OCI-LY3 (cell line): ENCODE results near the gene FREM1.

Experiments
- H2AFZ ChIP-seq: fragments of 200-600, 300-600 bp; shearing (Covaris generic); 2 replicates; pipeline ENCODE4 v1.6.0; 2014; ENCODE audit warnings: antibody characterized with exemption, low read depth, low read length
- H3K27ac ChIP-seq: fragments of 200-600, 300-600 bp; sonication (generic); 2 replicates; pipeline ENCODE4 v1.5.1; 2014; ENCODE audit warnings: mild to moderate bottlenecking, low read length, moderate library complexity, mixed read lengths
- H3K27me3 ChIP-seq: fragments of 200-600, 300-600 bp; sonication (generic); 2 replicates; pipeline ENCODE4 v1.6.1; 2014; ENCODE audit warnings: low read depth, low read length, mixed read lengths
- H3K36me3 ChIP-seq: fragments of 200-600, 300-600 bp; sonication (generic); replicated peaks from 2 replicates; pipeline ENCODE3; 2014; ENCODE audit warnings: low read depth, low read length, mixed read lengths
- H3K4me1 ChIP-seq: fragments of 300-600, 200-600 bp; sonication (generic); 2 replicates; pipeline ENCODE4 v1.6.1; 2014; ENCODE audit warnings: low read length, mixed read lengths
- H3K4me2 ChIP-seq: fragments of 200-600, 300-600 bp; sonication (generic); 2 replicates; pipeline ENCODE4 v1.6.1; 2014; ENCODE audit warnings: low read length, mixed read lengths
- H3K4me3 ChIP-seq: fragments of 300-600, 200-600 bp; sonication (generic); 2 replicates; pipeline ENCODE4 v1.5.1; 2014; ENCODE audit warnings: antibody characterized with exemption, mild to moderate bottlenecking, low read length, moderate library complexity
- H3K79me2 ChIP-seq: fragments of 300-600, 200-600 bp; shearing (Covaris generic); 2 replicates; pipeline ENCODE4 v1.6.1; 2014; ENCODE audit warnings: mild to moderate bottlenecking, low read length, mixed read lengths
- H3K9ac ChIP-seq: fragments of 300-600, 200-600 bp; shearing (Covaris generic); 2 replicates; pipeline ENCODE4 v1.6.0; 2014; ENCODE audit warnings: mild to moderate bottlenecking, low read length, moderate library complexity
- H3K9me3 ChIP-seq: fragments of 200-600, 300-600 bp; shearing (Covaris generic); 2 replicates; pipeline ENCODE4 v1.6.1; 2014; ENCODE audit warnings: low read length, mixed read lengths; ENCODE audit not compliant: insufficient read depth
- H4K20me1 ChIP-seq: fragments of 200-600, 300-600 bp; sonication (generic); 2 replicates; pipeline ENCODE4 v1.6.1; 2016; ENCODE audit warnings: low read length, mixed read lengths; ENCODE audit not compliant: insufficient read depth
- EZH2phosphoT487 ChIP-seq: fragments of 200-600 bp; shearing (Covaris generic); IDR thresholded peaks from 2 replicates; pipeline ENCODE4 v1.6.1; 2018; ENCODE audit warnings: antibody characterized with exemption, mixed run types, low read depth
- TF ChIP-seq, protein P1 (sequence below): fragments of 200-600, 300-600 bp; sonication (generic); IDR thresholded peaks from 2 replicates; pipeline ENCODE4 v1.5.1; 2014; ENCODE audit warnings: antibody characterized with exemption, low read length, low read depth

FREM1 gene

DNA sequence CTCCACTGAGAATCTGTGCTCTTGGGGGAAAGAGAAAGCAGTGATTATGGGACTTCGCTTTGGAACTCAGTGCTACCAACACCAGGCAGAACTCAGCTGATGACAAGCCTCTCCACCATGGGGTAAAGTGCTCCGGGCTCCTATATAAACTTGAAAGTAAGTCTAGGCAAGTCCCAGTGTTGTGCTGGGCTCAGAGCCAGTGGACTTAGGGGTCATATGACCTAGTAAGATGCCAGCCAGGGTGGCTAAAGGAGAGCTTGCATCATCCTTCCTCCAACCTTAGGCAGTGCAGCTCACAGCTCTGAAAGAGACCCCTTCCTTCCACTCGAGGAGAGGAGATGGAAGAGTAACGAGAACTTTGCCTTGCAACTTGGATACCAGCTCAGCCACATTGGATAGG, 35.1 kb upstream of the FREM1 start:
- no peak overlapping the region for H3K4me2 ChIP-seq

DNA sequence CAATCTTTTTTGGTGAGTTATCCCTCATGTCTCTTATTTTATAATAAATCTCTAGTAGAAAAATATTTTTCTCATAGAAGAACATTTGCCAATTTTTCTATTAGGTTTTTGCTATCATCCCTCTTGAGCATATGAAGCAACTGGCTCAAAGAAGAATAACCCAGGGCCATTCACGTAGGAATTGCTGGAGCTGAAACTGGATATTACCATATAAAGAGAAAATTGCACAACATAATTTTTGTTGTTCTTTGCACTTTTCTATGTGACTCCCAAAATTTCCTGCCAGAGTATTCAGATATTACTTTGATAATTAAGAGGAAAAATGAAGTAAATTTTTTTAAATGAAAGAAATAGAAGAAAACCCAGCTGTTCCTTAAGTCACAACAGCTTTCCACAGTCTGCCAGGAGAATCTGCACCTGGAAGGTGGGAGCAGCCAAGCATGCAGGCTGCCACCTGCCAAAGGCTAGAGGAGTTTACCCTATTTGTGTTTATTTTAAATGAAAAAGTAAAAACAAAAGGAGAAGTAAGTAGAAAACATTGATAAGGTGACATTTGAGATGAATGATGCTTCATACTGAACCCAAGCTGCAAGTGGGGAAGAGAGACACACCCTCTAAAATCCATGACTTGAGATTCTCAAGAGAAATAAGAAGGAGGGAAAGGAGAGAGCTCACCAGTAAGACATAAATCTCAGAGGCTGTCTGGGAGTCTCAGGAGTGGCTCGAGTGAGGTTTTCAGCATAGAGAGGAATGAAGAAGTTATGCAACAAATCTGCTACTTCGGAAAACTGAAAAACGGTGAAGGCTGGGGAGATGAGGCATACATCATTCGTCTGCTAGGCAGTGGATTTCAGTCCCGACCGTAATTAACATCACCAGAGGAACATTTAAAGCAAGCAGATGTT, 31.5 kb upstream of the FREM1 start:
- no peak overlapping the region for H3K4me2 ChIP-seq
- H2AFZ ChIP-seq: no peak overlapping the region
- H3K27me3 ChIP-seq: no peaks in the 10 kb centered on the region
- no peaks in the 10 kb centered on the region for H3K79me2 ChIP-seq
- no peak overlapping the region for H3K27ac ChIP-seq
- H3K4me3 ChIP-seq: no peak overlapping the region
- TF ChIP-seq EZH2phosphoT487: no peak
- TF ChIP-seq, protein P1, sequence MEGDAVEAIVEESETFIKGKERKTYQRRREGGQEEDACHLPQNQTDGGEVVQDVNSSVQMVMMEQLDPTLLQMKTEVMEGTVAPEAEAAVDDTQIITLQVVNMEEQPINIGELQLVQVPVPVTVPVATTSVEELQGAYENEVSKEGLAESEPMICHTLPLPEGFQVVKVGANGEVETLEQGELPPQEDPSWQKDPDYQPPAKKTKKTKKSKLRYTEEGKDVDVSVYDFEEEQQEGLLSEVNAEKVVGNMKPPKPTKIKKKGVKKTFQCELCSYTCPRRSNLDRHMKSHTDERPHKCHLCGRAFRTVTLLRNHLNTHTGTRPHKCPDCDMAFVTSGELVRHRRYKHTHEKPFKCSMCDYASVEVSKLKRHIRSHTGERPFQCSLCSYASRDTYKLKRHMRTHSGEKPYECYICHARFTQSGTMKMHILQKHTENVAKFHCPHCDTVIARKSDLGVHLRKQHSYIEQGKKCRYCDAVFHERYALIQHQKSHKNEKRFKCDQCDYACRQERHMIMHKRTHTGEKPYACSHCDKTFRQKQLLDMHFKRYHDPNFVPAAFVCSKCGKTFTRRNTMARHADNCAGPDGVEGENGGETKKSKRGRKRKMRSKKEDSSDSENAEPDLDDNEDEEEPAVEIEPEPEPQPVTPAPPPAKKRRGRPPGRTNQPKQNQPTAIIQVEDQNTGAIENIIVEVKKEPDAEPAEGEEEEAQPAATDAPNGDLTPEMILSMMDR: no peak
- no peaks in the 10 kb centered on the region for H3K36me3 ChIP-seq
- H3K9ac ChIP-seq: no peak overlapping the region
- H3K9me3 ChIP-seq: no peaks in the 10 kb centered on the region
- H3K4me1 ChIP-seq: no peaks in the 10 kb centered on the region
- H4K20me1 ChIP-seq: no peaks in the 10 kb centered on the region

More for the DNA sequence above, 35.1 kb upstream of the FREM1 start:
- Histone ChIP-seq H2AFZ (no peak overlapping the region), H3K27me3 (no peaks in the 10 kb centered on the region), H3K9me3 (no peaks in the 10 kb centered on the region), H4K20me1 (no peaks in the 10 kb centered on the region), H3K79me2 (no peaks in the 10 kb centered on the region), H3K36me3 (no peaks in the 10 kb centered on the region), H3K4me3 (no peak overlapping the region), H3K4me1 (no peaks in the 10 kb centered on the region), H3K27ac (no peak overlapping the region), H3K9ac (no peak overlapping the region)
- no peak for TF ChIP-seq EZH2phosphoT487
- TF ChIP-seq, protein P1: no peak

DNA sequence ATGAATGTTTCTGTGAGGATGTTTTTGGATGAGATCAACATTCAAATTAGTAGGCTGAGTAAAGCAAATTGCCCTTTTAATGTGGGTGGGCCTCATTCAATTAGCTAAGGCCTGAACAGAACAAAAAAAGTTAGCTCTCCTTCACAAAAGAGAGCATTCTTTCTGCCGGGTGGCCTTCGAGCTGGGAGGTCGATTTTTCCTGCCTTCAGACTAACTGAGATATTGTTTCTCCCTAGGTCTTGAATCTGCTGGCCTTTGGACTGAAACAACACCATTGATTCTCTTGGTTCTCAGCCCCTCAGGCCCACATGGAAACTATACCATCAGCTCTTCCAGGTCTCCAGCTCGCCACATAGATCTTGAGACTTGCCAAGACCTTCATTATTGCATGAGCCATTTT, 29.1 kb upstream of the FREM1 start:
- H3K27me3 ChIP-seq: no peaks in the 10 kb centered on the region
- no peaks in the 10 kb centered on the region for H3K9me3 ChIP-seq
- H2AFZ ChIP-seq: no peak overlapping the region
- no peak overlapping the region for H3K9ac ChIP-seq
- H3K4me1 ChIP-seq: no peaks in the 10 kb centered on the region
- no peaks in the 10 kb centered on the region for H3K79me2 ChIP-seq
- TF ChIP-seq, protein P1: no peak
- TF ChIP-seq EZH2phosphoT487: no peak
- H3K4me3 ChIP-seq: no peak overlapping the region
- H4K20me1 ChIP-seq: no peaks in the 10 kb centered on the region
- no peaks in the 10 kb centered on the region for H3K36me3 ChIP-seq
- no peak overlapping the region for H3K4me2 ChIP-seq
- no peak overlapping the region for H3K27ac ChIP-seq

DNA sequence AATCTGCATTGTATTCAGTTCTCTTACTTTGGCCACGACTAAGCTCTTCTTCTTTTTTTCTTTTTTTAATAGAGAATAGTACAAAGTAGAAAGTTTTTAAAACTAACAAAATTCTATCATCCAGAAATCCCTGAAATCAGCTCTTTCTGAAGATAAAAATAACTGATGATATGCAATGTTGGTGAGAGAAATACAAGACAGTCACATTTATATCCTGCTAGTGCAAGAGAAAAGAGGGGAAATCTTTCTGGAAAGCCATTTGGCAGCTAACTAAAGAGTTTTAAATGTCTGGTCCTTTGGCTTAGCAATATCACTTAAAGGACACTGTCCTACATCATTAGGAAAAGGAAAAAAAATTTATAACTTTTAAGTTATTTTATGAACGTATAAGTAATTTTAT, 27.0 kb upstream of the FREM1 start:
- no peak overlapping the region for H3K4me3 ChIP-seq
- TF ChIP-seq, protein P1: no peak

More for the DNA sequence above, 27.0 kb upstream of the FREM1 start:
- Histone ChIP-seq H4K20me1 (no peaks in the 10 kb centered on the region), H3K9me3 (no peaks in the 10 kb centered on the region), H2AFZ (no peak overlapping the region), H3K27me3 (no peaks in the 10 kb centered on the region), H3K27ac (no peak overlapping the region), H3K9ac (no peak overlapping the region), H3K4me2 (no peak overlapping the region), H3K4me1 (no peaks in the 10 kb centered on the region), H3K79me2 (no peaks in the 10 kb centered on the region), H3K36me3 (no peaks in the 10 kb centered on the region)
